Ectodermal cell (in vitro differentiated cells): ENCODE measurements around the gene LRFN2.

Experiments used
- H3K27ac ChIP-seq: 2 replicates; pipeline ENCODE4 v1.7.0; 2013; ENCODE audit warnings: mild to moderate bottlenecking, low read depth, low read length; ENCODE audit not compliant: insufficient read depth, poor library complexity, severe bottlenecking
- H3K27me3 ChIP-seq: 2 replicates; pipeline ENCODE4 v1.7.0; 2013; ENCODE audit warnings: mild to moderate bottlenecking, low read length; ENCODE audit not compliant: insufficient read depth, control insufficient read depth, poor library complexity, severe bottlenecking
- H3K36me3 ChIP-seq: one replicate; pipeline ENCODE4 v1.7.0; 2013; ENCODE audit warnings: low read length; ENCODE audit not compliant: control insufficient read depth, insufficient read depth
- H3K4me1 ChIP-seq: one replicate; pipeline ENCODE4 v1.7.0; 2013; ENCODE audit warnings: low read length; ENCODE audit not compliant: control insufficient read depth, insufficient read depth
- H3K4me3 ChIP-seq: 2 replicates; pipeline ENCODE4 v1.7.0; 2013; ENCODE audit warnings: low read depth, low read length, control low read depth; ENCODE audit not compliant: insufficient read depth
- H3K9me3 ChIP-seq: 2 replicates; pipeline ENCODE4 v1.7.0; 2013; ENCODE audit warnings: mild to moderate bottlenecking, low read length, moderate library complexity; ENCODE audit not compliant: control insufficient read depth
- WGBS, 2 experiments: methylation state at CpG; one replicate each; pipeline ENCODE4 v1.1.7; 2013; ENCODE audit warnings: missing lambda C conversion rate in 2 of 2; 5-methylcytosine and 5-hydroxymethylcytosine counted together

Gene LRFN2

GRCh38 chr6:40523505-40524172 is 63.5 kb downstream of the LRFN2 start:
- no peaks in the 10 kb centered on the region for H3K27me3 ChIP-seq
- WGBS, 2 experiments, result 58 to 66% methylated on average over 4 to 5 of the region's 5 CpGs
- H3K9me3 ChIP-seq, result no peaks in the 10 kb centered on the region
- no peaks in the 10 kb centered on the region for H3K36me3 ChIP-seq
- H3K27ac ChIP-seq, result no peak overlapping the region
- peaks cover 15% of the 10 kb centered on the region for H3K4me1 ChIP-seq
- no peak overlapping the region for H3K4me3 ChIP-seq

GRCh38 chr6:40521496-40521895 is 65.7 kb downstream of the LRFN2 start:
- Histone ChIP-seq H3K36me3 (no peaks in the 10 kb centered on the region), H3K27ac (no peak overlapping the region), H3K9me3 (no peaks in the 10 kb centered on the region), H3K4me1 (peaks cover 15% of the 10 kb centered on the region), H3K27me3 (no peaks in the 10 kb centered on the region), H3K4me3 (no peak overlapping the region)
- WGBS, 2 experiments, result 96 to 97% methylated on average over 5 to 6 of the region's 6 CpGs

- H3K4me3 ChIP-seq, result no peak overlapping the region
- H3K27ac ChIP-seq, result no peak overlapping the region
- peaks cover 15% of the 10 kb centered on the region for H3K4me1 ChIP-seq
- H3K27me3 ChIP-seq, result no peaks in the 10 kb centered on the region
- H3K36me3 ChIP-seq, result no peaks in the 10 kb centered on the region
- WGBS, 2 experiments, result 91% methylated on average over 10 of the region's 10 CpGs
- H3K9me3 ChIP-seq, result no peaks in the 10 kb centered on the region
These were observed 66.5 kb downstream of the LRFN2 start for GRCh38 chr6:40520678-40521077.

GRCh38 chr6:40520084-40520483 is 67.1 kb downstream of the LRFN2 start:
- no peak overlapping the region for H3K27ac ChIP-seq
- no peaks in the 10 kb centered on the region for H3K9me3 ChIP-seq
- H3K36me3 ChIP-seq, result no peaks in the 10 kb centered on the region
- no peaks in the 10 kb centered on the region for H3K27me3 ChIP-seq
- 93% methylated on average over 5 of the region's 5 CpGs for WGBS, 2 experiments
- H3K4me3 ChIP-seq, result no peak overlapping the region
- peaks cover 15% of the 10 kb centered on the region for H3K4me1 ChIP-seq

- no peak overlapping the region for H3K27ac ChIP-seq
- no peaks in the 10 kb centered on the region for H3K4me1 ChIP-seq
- H3K36me3 ChIP-seq, result no peaks in the 10 kb centered on the region
- no peaks in the 10 kb centered on the region for H3K9me3 ChIP-seq
- 93 to 96% methylated on average over 4 to 5 of the region's 5 CpGs for WGBS, 2 experiments
- H3K4me3 ChIP-seq, result no peak overlapping the region
- no peaks in the 10 kb centered on the region for H3K27me3 ChIP-seq
These were observed 69.5 kb downstream of the LRFN2 start for GRCh38 chr6:40517654-40518053.

- no peaks in the 10 kb centered on the region for H3K9me3 ChIP-seq
- H3K27me3 ChIP-seq, result no peaks in the 10 kb centered on the region
- no peaks in the 10 kb centered on the region for H3K36me3 ChIP-seq
- no peaks in the 10 kb centered on the region for H3K4me1 ChIP-seq
- H3K4me3 ChIP-seq, result no peak overlapping the region
- WGBS, 2 experiments, result 91 to 98% methylated on average over 1 of the region's 1 CpG
- H3K27ac ChIP-seq, result no peak overlapping the region
These were observed 70.7 kb downstream of the LRFN2 start for GRCh38 chr6:40516429-40516828.

- 83 to 96% methylated on average over 1 of the region's 1 CpG for WGBS, 2 experiments
- Histone ChIP-seq H3K9me3 (no peaks in the 10 kb centered on the region), H3K4me3 (no peak overlapping the region), H3K36me3 (no peaks in the 10 kb centered on the region), H3K4me1 (no peaks in the 10 kb centered on the region), H3K27ac (no peak overlapping the region), H3K27me3 (no peaks in the 10 kb centered on the region)
These were observed 74.8 kb downstream of the LRFN2 start for GRCh38 chr6:40512340-40512739.

GRCh38 chr6:40511884-40512283 is 75.3 kb downstream of the LRFN2 start:
- no peaks in the 10 kb centered on the region for H3K9me3 ChIP-seq
- no peaks in the 10 kb centered on the region for H3K27me3 ChIP-seq
- WGBS, 2 experiments, result 88 to 93% methylated on average over 6 of the region's 6 CpGs
- H3K4me1 ChIP-seq, result no peaks in the 10 kb centered on the region
- H3K27ac ChIP-seq, result no peak overlapping the region
- no peak overlapping the region for H3K4me3 ChIP-seq
- no peaks in the 10 kb centered on the region for H3K36me3 ChIP-seq

GRCh38 chr6:40510442-40510841 is 76.7 kb downstream of the LRFN2 start:
- no peaks in the 10 kb centered on the region for H3K4me1 ChIP-seq

GRCh38 chr6:40509716-40510260 is 77.4 kb downstream of the LRFN2 start:
- 87 to 88% methylated on average over 11 of the region's 11 CpGs for WGBS, 2 experiments
- Histone ChIP-seq H3K4me1 (no peaks in the 10 kb centered on the region), H3K27me3 (no peaks in the 10 kb centered on the region), H3K9me3 (no peaks in the 10 kb centered on the region), H3K4me3 (no peak overlapping the region), H3K27ac (no peak overlapping the region), H3K36me3 (no peaks in the 10 kb centered on the region)

More at GRCh38 chr6:40510442-40510841, 76.7 kb downstream of the LRFN2 start:
- Histone ChIP-seq H3K27me3 (no peaks in the 10 kb centered on the region), H3K36me3 (no peaks in the 10 kb centered on the region), H3K9me3 (no peaks in the 10 kb centered on the region), H3K4me3 (no peak overlapping the region), H3K27ac (no peak overlapping the region)
- WGBS, 2 experiments, result 85 to 92% methylated on average over 4 of the region's 4 CpGs
